Measurements from ENCODE around the gene FAM210B.
"Not testable (repeated sequence)": the region's sequence is repeated elsewhere in the genome, so short reads cannot be mapped to it uniquely, and the experiment has no call there.

Gene FAM210B

GRCh38 chr20:56358600-56359211, at the start of gene FAM210B:
TSS of gene FAM210B (plus strand) at chr20:56358974. CDS start at chr20:56359006, 32 bp downstream.
- DNase-seq (ENCODE audit: low read depth in 3 of 3): peak; percentile 66 to 77 (median 74)

- DNase-seq (ENCODE audit: low read depth in 3 of 3): no peak
These were observed 42.7 kb upstream of the FAM210B start for GRCh38 chr20:56316051-56316450.

- no peak for DNase-seq (ENCODE audit: low read depth in 3 of 3)
These were observed 42.3 kb upstream of the FAM210B start for GRCh38 chr20:56316483-56316882.

- no peak for DNase-seq (ENCODE audit: low read depth in 3 of 3)
These were observed 36.1 kb upstream of the FAM210B start for GRCh38 chr20:56322681-56323080.

- no peak for DNase-seq (ENCODE audit: low read depth in 3 of 3)
These were observed 35.6 kb upstream of the FAM210B start for GRCh38 chr20:56323206-56323605.

- no peak for DNase-seq (ENCODE audit: low read depth in 3 of 3)
These were observed 35.1 kb upstream of the FAM210B start for GRCh38 chr20:56323656-56324055.

GRCh38 chr20:56324806-56325205, 34.0 kb upstream of the FAM210B start:
- DNase-seq (ENCODE audit: low read depth in 3 of 3): no peak

- no peak for DNase-seq (ENCODE audit: low read depth in 3 of 3)
These were observed 29.9 kb upstream of the FAM210B start for GRCh38 chr20:56328861-56329260.

GRCh38 chr20:56336709-56337108, 22.1 kb upstream of the FAM210B start:
- DNase-seq (ENCODE audit: low read depth in 3 of 3): not testable (repeated sequence)

- DNase-seq (ENCODE audit: low read depth in 3 of 3): no peak
These were observed 16.0 kb upstream of the FAM210B start for GRCh38 chr20:56342783-56343182.

- peak; percentile 13 to 36 (median 28) for DNase-seq (ENCODE audit: low read depth in 3 of 3)
These were observed 14.9 kb upstream of the FAM210B start for GRCh38 chr20:56343861-56344381.

- no peak for DNase-seq (ENCODE audit: low read depth in 3 of 3)
These were observed 12.9 kb upstream of the FAM210B start for GRCh38 chr20:56345911-56346310.

GRCh38 chr20:56347628-56348304, 11.0 kb upstream of the FAM210B start:
- DNase-seq (ENCODE audit: low read depth in 3 of 3): no peak

- DNase-seq (ENCODE audit: low read depth in 3 of 3): no peak
These were observed 10.5 kb upstream of the FAM210B start for GRCh38 chr20:56348305-56348693.

- no peak for DNase-seq (ENCODE audit: low read depth in 3 of 3)
These were observed 10.0 kb upstream of the FAM210B start for GRCh38 chr20:56348746-56349145.

GRCh38 chr20:56350842-56351241, 7.9 kb upstream of the FAM210B start:
- DNase-seq (ENCODE audit: low read depth in 3 of 3): no peak

- no peak for DNase-seq (ENCODE audit: low read depth in 3 of 3)
These were observed 6.3 kb upstream of the FAM210B start for GRCh38 chr20:56352345-56353055.

GRCh38 chr20:56353356-56353755, 5.4 kb upstream of the FAM210B start:
- no peak for DNase-seq (ENCODE audit: low read depth in 3 of 3)

GRCh38 chr20:56358070-56358469, 704 bp upstream of the FAM210B start:
- no peak for DNase-seq (ENCODE audit: low read depth in 3 of 3)

- DNase-seq (ENCODE audit: low read depth in 3 of 3): peak in 1 of 3 donors; percentile 17
These were observed 698 bp downstream of the FAM210B start for GRCh38 chr20:56359212-56360132.

- DNase-seq (ENCODE audit: low read depth in 3 of 3): no peak
These were observed 1.5 kb downstream of the FAM210B start for GRCh38 chr20:56360133-56360907.

Measured in stimulated activated CD4-positive, alpha-beta T cell treated with anti-CD3 and anti-CD28 coated beads, TNF-alpha, amount 100 ng/mL, for 48 hours (primary cell).